ENCODE data around the gene TBC1D28. TPM values are rescaled to one million over a fixed set of nuclear protein-coding genes. Genes with fewer than 3 reads are reported as not detected.
"Not testable (repeated sequence)": the region's sequence is repeated elsewhere in the genome, so short reads cannot be mapped to it uniquely, and the experiment has no call there.

TBC1D28 gene
- total and polyA plus RNA-seq, 9 of the 15 experiments (the other 6 are each of a cell fraction or from before 2014, with no cell fraction given), result not detected

- CTCF ChIA-PET (ENCODE audit: low intra/inter-chr PET ratio), result not testable (repeated sequence)
These were observed 8.4 kb downstream of the TBC1D28 start for GRCh38 chr17:18635773-18636172.

GRCh38 chr17:18634550-18635263 is 9.5 kb downstream of the TBC1D28 start:
- H3K9me3 ChIP-seq (replicated peaks; ENCODE audit: control insufficient read depth, insufficient read depth, low read depth, low read length); BruUV-seq (replicated peaks); H4K20me1 ChIP-seq (replicated peaks; ENCODE audit: control insufficient read depth, insufficient read depth, low read length); in situ Hi-C loops (cut with MboI); H3K36me3 ChIP-seq (ENCODE audit: control insufficient read depth, insufficient read depth, low read length); H3K4me3 ChIP-seq; FAIRE-seq; H3K9me1 ChIP-seq (ENCODE audit: control insufficient read depth, insufficient read depth, low read length); CTCF ChIA-PET (ENCODE audit: low intra/inter-chr PET ratio); POLR2A ChIA-PET; H3K27me3 ChIP-seq (ENCODE audit: control insufficient read depth in 2 of 2, insufficient read depth in 2 of 2, low read length in 2 of 2); ATAC-seq; H3K4me2 ChIP-seq (ENCODE audit: insufficient read depth, low read length); H3K79me2 ChIP-seq (ENCODE audit: control insufficient read depth, insufficient read depth, low read length); H3K27ac ChIP-seq (ENCODE audit: extremely low read depth, low read depth, low read length); H3K4me1 ChIP-seq (replicated peaks in 1 of 2; ENCODE audit: control insufficient read depth in 2 of 2, insufficient read depth in 2 of 2, low read length in 2 of 2); H2AFZ ChIP-seq (ENCODE audit: low read depth, low read length); intact Hi-C loops (cut with micrococcal nuclease); H3K9ac ChIP-seq (ENCODE audit: insufficient read depth in 1 of 2, low read depth in 2 of 2, low read length in 2 of 2); DNase-seq (ENCODE audit: extremely low read depth in 1 of 4, low spot score in 3 of 4): not testable (repeated sequence)
- WGBS (ENCODE audit: insufficient coverage, low coverage, missing lambda C conversion rate), result 29% methylated on average over 8 of the region's 56 CpGs

More at GRCh38 chr17:18635773-18636172, 8.4 kb downstream of the TBC1D28 start:
- H4K20me1 ChIP-seq (replicated peaks; ENCODE audit: control insufficient read depth, insufficient read depth, low read length); H3K9me1 ChIP-seq (ENCODE audit: control insufficient read depth, insufficient read depth, low read length); H3K79me2 ChIP-seq (ENCODE audit: control insufficient read depth, insufficient read depth, low read length); H3K27ac ChIP-seq (ENCODE audit: extremely low read depth, low read depth, low read length); FAIRE-seq; in situ Hi-C loops (cut with MboI); intact Hi-C loops (cut with micrococcal nuclease); H3K27me3 ChIP-seq (ENCODE audit: control insufficient read depth in 2 of 2, insufficient read depth in 2 of 2, low read length in 2 of 2); H3K9me3 ChIP-seq (replicated peaks; ENCODE audit: control insufficient read depth, insufficient read depth, low read depth, low read length); ATAC-seq; POLR2A ChIA-PET; H3K9ac ChIP-seq (ENCODE audit: insufficient read depth in 1 of 2, low read depth in 2 of 2, low read length in 2 of 2); H2AFZ ChIP-seq (ENCODE audit: low read depth, low read length); H3K4me1 ChIP-seq (replicated peaks in 1 of 2; ENCODE audit: control insufficient read depth in 2 of 2, insufficient read depth in 2 of 2, low read length in 2 of 2); H3K4me2 ChIP-seq (ENCODE audit: insufficient read depth, low read length); H3K36me3 ChIP-seq (ENCODE audit: control insufficient read depth, insufficient read depth, low read length); BruUV-seq (replicated peaks); H3K4me3 ChIP-seq; DNase-seq (ENCODE audit: extremely low read depth in 1 of 4, low spot score in 3 of 4): not testable (repeated sequence)
- TF ChIP-seq NFIC (IDR thresholded peaks at IDR 0.05) (peak; percentile 55; the same call in 1 of the 2 replicates), CEBPB (tag; IDR thresholded peaks at IDR 0.05) (0 out of 2 replicates have a peak, but pooled peaks have one; percentile 12)
- WGBS (ENCODE audit: insufficient coverage, low coverage, missing lambda C conversion rate), result 21% methylated on average over 2 of the region's 7 CpGs

Measured in K562 (cell line).